Loucy (cell line): Measurements from ENCODE around the gene MACROD2.

ENCODE experiments used
- H2AFZ ChIP-seq: fragments of 200-600 bp; sonication (generic); 2 replicates; pipeline ENCODE4 v1.6.0; 2016; ENCODE audit warnings: antibody characterized with exemption, mild to moderate bottlenecking, low read length, moderate library complexity
- H3F3A ChIP-seq: fragments of 200-600 bp; 2 replicates; pipeline ENCODE4 v1.6.0; 2016; ENCODE audit warnings: antibody characterized with exemption, low read depth, mild to moderate bottlenecking
- H3K27me3 ChIP-seq: fragments of 200-600 bp; sonication (generic); 2 replicates; pipeline ENCODE4 v1.6.1; 2014; ENCODE audit warnings: low read length, mild to moderate bottlenecking; ENCODE audit not compliant: insufficient read depth, poor library complexity, severe bottlenecking
- H3K36me3 ChIP-seq: fragments of 200-600 bp; sonication (generic); 2 replicates; pipeline ENCODE4 v1.6.1; 2016; ENCODE audit warnings: low read length; ENCODE audit not compliant: insufficient read depth
- H3K4me1 ChIP-seq: fragments of 200-600 bp; sonication (generic); 2 replicates; pipeline ENCODE4 v1.5.1; 2014; ENCODE audit warnings: low read length, mild to moderate bottlenecking; ENCODE audit not compliant: insufficient read depth, poor library complexity, severe bottlenecking
- H3K4me2 ChIP-seq: fragments of 200-600 bp; sonication (generic); 2 replicates; pipeline ENCODE4 v1.6.0; 2014; ENCODE audit warnings: antibody characterized with exemption, low read length, low read depth, mild to moderate bottlenecking; ENCODE audit not compliant: poor library complexity, severe bottlenecking
- H3K4me3 ChIP-seq: fragments of 200-600 bp; sonication (generic); 2 replicates; pipeline ENCODE4 v1.5.1; 2014; ENCODE audit warnings: low read length, mild to moderate bottlenecking, mixed read lengths; ENCODE audit not compliant: poor library complexity, severe bottlenecking
- H3K79me2 ChIP-seq: fragments of 200-600 bp; sonication (generic); 2 replicates; pipeline ENCODE4 v1.6.1; 2014; ENCODE audit warnings: low read length; ENCODE audit not compliant: insufficient read depth
- H3K9ac ChIP-seq: fragments of 200-600 bp; sonication (generic); 2 replicates; pipeline ENCODE4 v1.6.0; 2014; ENCODE audit warnings: mild to moderate bottlenecking, low read depth, low read length, moderate library complexity; ENCODE audit not compliant: poor library complexity, severe bottlenecking
- H3K9me2 ChIP-seq: fragments of 200-600 bp; sonication (generic); replicated peaks from 2 replicates; pipeline ENCODE4 v1.6.1; 2016; ENCODE audit warnings: low read depth, low read length, mixed read lengths
- H3K9me3 ChIP-seq: fragments of 200-600 bp; sonication (generic); 2 replicates; pipeline ENCODE4 v1.6.1; 2014; ENCODE audit warnings: mild to moderate bottlenecking, antibody characterized with exemption, low read length, low read depth; ENCODE audit not compliant: insufficient read depth
- H4K20me1 ChIP-seq: fragments of 200-600 bp; sonication (generic); 2 replicates; pipeline ENCODE4 v1.6.0; 2014; ENCODE audit warnings: antibody characterized with exemption, low read length, mild to moderate bottlenecking; ENCODE audit not compliant: insufficient read depth, poor library complexity, severe bottlenecking
- EZH2phosphoT487 ChIP-seq: fragments of 200-600 bp; IDR thresholded peaks from 2 replicates; pipeline ENCODE4 v1.6.1; 2018; ENCODE audit warnings: antibody characterized with exemption, mild to moderate bottlenecking, moderate library complexity, borderline replicate concordance
- TF ChIP-seq, protein P1 (sequence below): fragments of 200-600 bp; sonication (generic); conservative IDR thresholded peaks from 2 replicates; pipeline ENCODE4 v1.5.1; 2014; ENCODE audit warnings: mild to moderate bottlenecking, antibody characterized with exemption, low read length

Gene MACROD2

GRCh38 chr20:15862178-15862577 lies 1866.9 kb downstream of the MACROD2 start:
- no peaks in the 10 kb centered on the region for H3K9me2 ChIP-seq
- H3K9ac ChIP-seq, result no peak overlapping the region
- TF ChIP-seq, protein P1, sequence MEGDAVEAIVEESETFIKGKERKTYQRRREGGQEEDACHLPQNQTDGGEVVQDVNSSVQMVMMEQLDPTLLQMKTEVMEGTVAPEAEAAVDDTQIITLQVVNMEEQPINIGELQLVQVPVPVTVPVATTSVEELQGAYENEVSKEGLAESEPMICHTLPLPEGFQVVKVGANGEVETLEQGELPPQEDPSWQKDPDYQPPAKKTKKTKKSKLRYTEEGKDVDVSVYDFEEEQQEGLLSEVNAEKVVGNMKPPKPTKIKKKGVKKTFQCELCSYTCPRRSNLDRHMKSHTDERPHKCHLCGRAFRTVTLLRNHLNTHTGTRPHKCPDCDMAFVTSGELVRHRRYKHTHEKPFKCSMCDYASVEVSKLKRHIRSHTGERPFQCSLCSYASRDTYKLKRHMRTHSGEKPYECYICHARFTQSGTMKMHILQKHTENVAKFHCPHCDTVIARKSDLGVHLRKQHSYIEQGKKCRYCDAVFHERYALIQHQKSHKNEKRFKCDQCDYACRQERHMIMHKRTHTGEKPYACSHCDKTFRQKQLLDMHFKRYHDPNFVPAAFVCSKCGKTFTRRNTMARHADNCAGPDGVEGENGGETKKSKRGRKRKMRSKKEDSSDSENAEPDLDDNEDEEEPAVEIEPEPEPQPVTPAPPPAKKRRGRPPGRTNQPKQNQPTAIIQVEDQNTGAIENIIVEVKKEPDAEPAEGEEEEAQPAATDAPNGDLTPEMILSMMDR, result no peak
- no peak for TF ChIP-seq EZH2phosphoT487
- H3K4me2 ChIP-seq, result no peak overlapping the region
- no peaks in the 10 kb centered on the region for H3K79me2 ChIP-seq
- H3K9me3 ChIP-seq, result 0 out of 2 replicates have a peak, but pooled peaks cover 2% of the 10 kb centered on the region
- no peaks in the 10 kb centered on the region for H3K27me3 ChIP-seq
- H3F3A ChIP-seq, result no peaks in the 10 kb centered on the region
- no peak overlapping the region for H2AFZ ChIP-seq
- no peaks in the 10 kb centered on the region for H3K36me3 ChIP-seq
- H3K4me1 ChIP-seq, result no peaks in the 10 kb centered on the region
- no peaks in the 10 kb centered on the region for H4K20me1 ChIP-seq
- H3K4me3 ChIP-seq, result no peak overlapping the region

DNA sequence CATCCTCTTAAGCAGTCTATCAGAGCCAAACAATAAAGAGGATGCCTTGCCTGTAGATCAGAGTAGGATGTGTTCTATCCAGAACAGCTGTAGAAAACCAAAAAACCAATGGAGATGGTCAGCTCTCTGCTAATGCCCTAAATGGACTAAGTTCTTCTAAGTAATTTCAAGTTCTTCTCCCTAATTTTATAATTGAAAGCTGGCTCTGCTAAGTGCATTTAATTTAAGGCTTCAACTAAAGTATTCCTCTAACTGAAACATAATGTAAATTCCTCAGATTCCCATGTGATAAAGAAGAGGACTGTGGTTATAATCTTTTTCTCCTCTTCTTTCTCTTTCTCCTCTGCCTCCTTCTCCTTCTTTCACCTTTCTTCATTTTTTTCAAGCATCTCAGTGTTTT lies 1868.4 kb downstream of the MACROD2 start:
- TF ChIP-seq EZH2phosphoT487, result no peak
- TF ChIP-seq, protein P1, result no peak
- Histone ChIP-seq H3K27me3 (no peaks in the 10 kb centered on the region), H2AFZ (no peak overlapping the region), H3K4me3 (no peak overlapping the region), H3K9ac (no peak overlapping the region), H3K4me1 (no peaks in the 10 kb centered on the region), H3K4me2 (no peak overlapping the region), H3K9me2 (no peaks in the 10 kb centered on the region), H4K20me1 (no peaks in the 10 kb centered on the region), H3K79me2 (no peaks in the 10 kb centered on the region), H3K36me3 (no peaks in the 10 kb centered on the region), H3F3A (no peaks in the 10 kb centered on the region), H3K9me3 (0 out of 2 replicates have a peak, but pooled peaks cover 2% of the 10 kb centered on the region)

- H3K79me2 ChIP-seq, result no peaks in the 10 kb centered on the region
- H4K20me1 ChIP-seq, result no peaks in the 10 kb centered on the region
- no peaks in the 10 kb centered on the region for H3F3A ChIP-seq
- 0 out of 2 replicates have a peak, but pooled peaks cover 2% of the 10 kb centered on the region for H3K9me3 ChIP-seq
- no peaks in the 10 kb centered on the region for H3K4me1 ChIP-seq
- no peak for TF ChIP-seq EZH2phosphoT487
- TF ChIP-seq, protein P1, result no peak
- H2AFZ ChIP-seq, result no peak overlapping the region
- H3K27me3 ChIP-seq, result no peaks in the 10 kb centered on the region
- H3K9ac ChIP-seq, result no peak overlapping the region
- H3K4me2 ChIP-seq, result no peak overlapping the region
- no peaks in the 10 kb centered on the region for H3K36me3 ChIP-seq
- no peaks in the 10 kb centered on the region for H3K9me2 ChIP-seq
- H3K4me3 ChIP-seq, result no peak overlapping the region
These were observed 1870.2 kb downstream of the MACROD2 start for GRCh38 chr20:15865553-15865952.
